Right lung (tissue), 5 donors: ENCODE measurements around the gene INPP5A. TPM values are rescaled to one million over a fixed set of nuclear protein-coding genes. Genes with fewer than 3 reads are reported as not detected.

ENCODE experiments used
- DNase-seq, 2 donors: peaks; one replicate each; pipeline ENCODE4 v3.0.0-alpha.2; 2013
- polyA plus RNA-seq, 5 donors: library from polyadenylated mRNA; unstranded; fragments of 120-200 nt; gene quantifications; one replicate each; pipeline versions ENCODE4 v1.2.1 to v1.2.3, GENCODE V29; 2013; ENCODE audit warnings: inconsistent platforms in 1 of 5, low replicate concordance in 1 of 5; ENCODE audit not compliant: insufficient read length in 5 of 5, insufficient read depth in 1 of 5

INPP5A gene
- polyA plus RNA-seq, 5 donors, result 27.7 to 41.7 (median 35.5) TPM

- DNase-seq, result no peak
These were observed 150.4 kb downstream of the INPP5A start for GRCh38 chr10:132687893-132688579.

DNA sequence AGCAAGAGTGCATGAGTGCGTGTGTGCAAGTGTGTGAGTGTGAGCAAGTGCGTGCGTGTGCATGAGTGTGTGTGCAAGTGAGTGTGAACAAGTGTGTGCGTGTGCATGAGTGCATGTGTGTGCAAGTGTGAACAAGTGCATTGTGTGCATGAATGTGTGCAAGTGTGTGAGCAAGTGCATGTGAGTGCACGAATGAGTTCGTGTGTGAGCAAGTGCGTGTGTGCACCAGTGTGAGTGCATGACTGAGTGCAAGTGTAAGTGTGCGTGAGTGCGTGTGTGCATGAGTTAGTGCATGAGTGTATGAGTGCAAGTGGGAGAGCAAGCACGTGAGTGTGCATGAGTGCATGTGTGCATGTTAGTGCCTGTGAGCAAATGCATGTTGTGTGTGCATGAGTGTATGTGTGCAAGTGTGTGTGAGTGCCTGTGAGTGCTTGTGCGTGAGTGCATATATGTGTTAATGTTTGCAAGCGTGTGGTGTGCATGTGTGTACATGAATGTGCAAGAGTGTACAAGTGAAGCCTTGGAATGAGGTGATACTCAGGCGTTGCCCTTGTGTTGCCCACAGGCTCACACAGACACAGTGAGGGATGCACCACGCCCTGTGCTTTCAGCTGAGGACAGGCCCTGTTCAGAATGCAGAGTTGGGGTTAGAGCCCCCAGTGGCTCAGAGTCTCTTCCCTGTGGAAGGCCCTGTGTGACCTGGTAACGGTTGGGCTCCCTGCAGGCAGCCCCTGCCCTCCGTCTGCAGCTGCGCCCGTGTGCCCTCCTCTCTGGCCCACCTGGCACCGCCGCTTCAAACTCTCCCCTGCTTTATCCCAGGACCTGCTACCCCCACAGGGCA, 151.2 kb downstream of the INPP5A start:
- no peak for DNase-seq

DNA sequence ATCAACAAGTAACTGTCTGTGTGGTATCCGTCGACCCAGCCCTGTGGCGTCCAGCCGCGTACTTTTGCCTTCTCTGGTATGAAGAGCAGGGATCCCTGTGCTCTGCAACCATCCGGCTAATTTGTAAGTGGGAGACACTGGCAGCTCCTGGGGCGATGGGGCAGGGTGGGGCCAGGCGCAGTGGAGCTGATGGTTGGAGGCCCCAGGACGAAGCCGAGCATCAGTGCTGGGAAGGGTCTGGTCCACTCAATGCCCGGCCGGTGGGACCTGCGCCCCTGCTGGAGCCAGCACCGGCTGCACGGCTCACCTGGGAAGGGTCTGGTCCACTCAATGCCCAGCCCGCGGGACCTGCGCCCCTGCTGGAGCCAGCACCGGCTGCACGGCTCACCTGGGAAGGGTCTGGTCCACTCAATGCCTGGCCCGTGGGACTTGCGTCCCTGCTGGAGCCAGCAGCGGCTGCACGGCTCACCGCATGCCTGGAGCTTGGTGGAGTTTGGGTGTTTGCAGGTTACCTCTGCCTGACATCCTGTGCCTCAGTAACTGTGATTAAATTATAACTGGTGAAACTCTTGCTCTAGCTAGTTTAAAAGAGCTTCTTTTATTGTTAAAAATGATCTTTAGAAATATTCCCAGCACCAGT, 152.3 kb downstream of the INPP5A start:
- no peak for DNase-seq

DNA sequence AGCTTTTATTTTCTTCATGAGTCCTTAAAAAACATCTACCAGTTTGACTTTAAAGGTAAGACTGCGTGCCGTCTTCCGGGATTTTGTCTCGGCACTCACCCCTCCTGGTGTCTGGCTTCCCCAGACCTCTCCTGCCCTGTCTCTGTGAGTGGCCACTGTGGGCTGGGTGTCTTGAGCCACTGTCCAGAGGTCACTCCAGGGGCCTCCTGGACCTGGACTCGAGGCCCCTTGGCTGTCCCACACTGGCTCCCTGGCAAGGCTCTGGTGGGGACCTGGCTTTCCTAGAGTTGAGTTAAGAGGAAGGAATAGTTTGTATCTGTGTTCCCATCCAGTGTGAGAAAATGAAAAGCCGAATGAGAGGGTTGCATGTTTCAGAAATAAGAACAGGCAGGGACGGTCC, 152.8 kb downstream of the INPP5A start:
- no peak for DNase-seq

DNA sequence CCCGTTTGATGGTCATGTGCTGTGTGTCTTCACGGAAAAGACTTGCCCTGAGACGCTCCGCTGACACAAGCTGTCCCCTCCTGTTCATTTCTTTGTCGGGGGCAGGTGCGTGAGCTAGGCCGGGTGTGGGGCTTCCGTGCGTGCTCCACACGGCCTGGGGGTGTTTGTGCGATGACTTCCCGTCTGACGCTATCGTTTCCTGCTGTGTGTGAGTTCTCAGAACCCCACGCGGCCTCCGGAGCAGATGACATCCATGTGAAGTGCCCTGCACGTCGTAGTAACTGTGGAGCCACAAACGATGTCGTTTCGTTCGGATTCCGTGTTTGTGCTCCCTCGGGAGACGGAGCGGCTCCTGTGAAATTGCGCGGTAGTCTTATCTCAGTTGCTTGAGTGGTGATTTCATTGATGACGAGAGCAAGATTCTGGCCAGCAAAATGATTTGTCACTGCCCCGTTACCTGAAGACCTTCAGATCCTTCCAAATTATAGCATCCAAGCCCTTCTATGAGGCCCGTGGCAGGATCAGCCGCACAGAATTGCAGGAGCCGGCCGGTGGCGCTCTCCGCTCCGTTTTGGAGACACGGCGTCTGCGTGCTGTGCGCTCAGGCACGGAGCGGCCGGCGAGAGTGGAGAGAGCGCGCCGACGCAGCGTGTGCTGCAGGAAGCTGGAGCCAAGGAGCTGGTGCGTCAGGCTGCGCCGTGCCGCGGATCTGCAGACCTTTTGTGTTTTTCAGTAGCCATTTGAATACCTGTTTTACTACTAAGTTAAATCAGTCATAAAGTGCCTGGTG, 153.4 kb downstream of the INPP5A start:
- no peak for DNase-seq

GRCh38 chr10:132691711-132692153, 154.1 kb downstream of the INPP5A start:
- no peak for DNase-seq

GRCh38 chr10:132692311-132692710, 154.7 kb downstream of the INPP5A start:
- no peak for DNase-seq

GRCh38 chr10:132693676-132694075, 156.1 kb downstream of the INPP5A start:
- no peak for DNase-seq

DNA sequence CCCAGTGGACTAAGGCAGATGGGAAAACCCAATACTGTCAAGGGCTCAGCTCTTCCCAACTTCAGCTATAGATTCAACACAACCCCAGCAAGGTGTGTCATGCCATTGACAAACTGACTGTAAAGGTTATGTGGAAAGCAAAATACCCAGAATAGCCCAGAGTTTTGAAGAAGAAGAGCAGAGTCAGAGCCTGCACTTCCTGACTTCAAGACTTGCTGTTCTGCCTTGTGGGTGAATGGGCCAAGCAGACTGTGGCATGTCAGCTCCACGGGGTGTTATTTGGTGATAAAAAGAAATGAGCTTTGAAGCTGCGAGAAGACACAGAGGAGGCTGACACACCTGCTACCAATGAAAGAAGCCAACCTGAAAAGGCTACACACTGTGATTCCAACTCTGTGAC, 158.6 kb downstream of the INPP5A start:
- DNase-seq, result no peak

- DNase-seq, result no peak
These were observed 159.4 kb downstream of the INPP5A start for GRCh38 chr10:132696728-132697577.

DNA sequence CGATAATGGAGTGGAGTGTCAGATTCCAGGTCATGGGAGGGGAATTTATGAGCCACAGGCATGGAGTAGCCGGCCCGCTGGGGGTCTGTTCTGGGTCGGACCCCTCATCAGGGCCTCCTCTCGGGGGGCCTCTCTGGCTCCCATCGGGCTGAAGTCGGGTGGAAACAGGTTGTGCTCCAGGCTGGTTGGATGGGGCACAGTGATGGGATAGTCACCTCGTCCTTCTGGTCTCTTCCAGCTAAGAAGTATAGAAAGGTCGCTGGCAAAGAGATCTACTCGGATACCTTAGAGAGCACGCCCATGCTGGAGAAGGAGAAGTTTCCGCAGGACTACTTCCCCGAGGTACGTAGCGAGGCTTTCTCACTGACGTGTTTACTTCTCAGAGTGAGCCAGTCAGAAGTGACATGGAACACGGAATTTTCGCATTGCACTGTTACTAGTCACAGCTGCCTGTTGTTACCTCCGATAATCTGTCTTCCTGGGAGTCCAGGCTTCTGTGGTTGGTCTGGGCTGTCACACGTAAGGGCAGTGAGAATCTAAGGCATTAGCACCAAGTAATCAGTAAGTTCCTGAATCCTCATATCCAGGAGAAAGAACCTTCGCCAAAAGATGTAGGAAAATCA, 160.1 kb downstream of the INPP5A start:
- DNase-seq, result no peak

DNA sequence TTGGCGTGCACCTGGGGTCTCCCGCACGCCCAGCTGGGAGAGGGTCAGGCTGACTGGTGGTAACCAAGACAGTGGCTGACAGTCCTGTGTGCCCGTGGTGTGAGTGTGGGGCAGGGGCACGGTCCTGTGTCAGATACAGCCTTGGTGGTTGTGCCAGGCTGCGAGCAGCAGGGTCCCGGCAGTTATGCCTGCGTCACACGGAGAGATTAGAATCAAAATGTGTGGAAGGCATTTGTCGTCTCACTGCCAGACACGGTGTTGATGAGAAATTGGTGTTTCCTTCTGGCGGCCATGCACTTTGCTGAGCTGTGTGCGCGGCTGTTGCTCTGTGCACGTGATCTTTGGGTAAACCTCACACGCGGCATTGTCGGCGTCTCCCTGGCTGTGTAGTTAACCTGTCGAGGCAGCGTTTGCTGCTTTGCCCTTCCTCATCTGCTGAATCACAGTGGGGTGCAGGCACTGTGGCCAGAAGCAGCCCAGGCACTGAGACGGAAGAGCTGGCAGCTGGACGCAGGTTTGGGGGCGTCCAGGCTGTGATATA, 160.7 kb downstream of the INPP5A start:
- no peak for DNase-seq

GRCh38 chr10:132698761-132699391, 161.3 kb downstream of the INPP5A start:
- no peak for DNase-seq

DNA sequence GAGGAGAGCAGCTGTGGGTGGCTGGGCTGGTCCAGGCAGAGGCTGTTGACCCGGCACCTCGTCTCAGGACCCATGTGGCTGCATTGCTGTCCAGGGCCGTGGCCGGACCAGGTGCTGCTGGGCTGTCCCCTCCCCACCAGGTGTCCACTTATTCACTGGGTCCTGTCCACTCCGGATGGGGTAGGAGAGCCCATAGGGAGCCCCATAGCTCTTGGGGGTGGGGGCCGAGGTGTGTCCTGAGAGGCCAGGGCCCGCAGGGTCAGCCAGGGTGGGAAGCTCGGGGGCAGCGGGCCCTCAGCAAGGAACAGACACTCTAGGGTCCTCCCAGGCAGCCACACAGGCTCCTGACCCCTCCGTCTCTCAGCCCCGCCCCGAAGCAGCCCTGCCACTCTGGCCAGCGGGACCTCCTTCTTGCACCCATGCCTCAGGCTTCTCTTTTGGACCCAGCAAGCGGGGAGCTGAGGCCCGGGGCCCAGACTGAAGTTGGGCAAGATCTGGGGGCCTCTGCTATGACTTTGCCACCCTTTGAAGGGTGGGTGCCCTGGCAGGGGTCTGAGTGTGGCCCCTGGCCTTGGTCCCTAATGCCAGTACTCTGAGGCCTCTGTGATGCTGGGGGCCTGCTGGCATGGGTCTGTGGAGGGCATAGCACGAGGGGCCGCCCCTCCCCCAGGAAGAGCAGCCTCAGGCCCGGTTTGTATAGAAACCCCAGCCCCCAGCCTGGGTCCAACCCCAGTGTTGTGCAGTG, 162.0 kb downstream of the INPP5A start:
- DNase-seq, result no peak

- DNase-seq, result peak; percentile 32 to 40
These were observed 162.8 kb downstream of the INPP5A start for GRCh38 chr10:132700156-132701098.

DNA sequence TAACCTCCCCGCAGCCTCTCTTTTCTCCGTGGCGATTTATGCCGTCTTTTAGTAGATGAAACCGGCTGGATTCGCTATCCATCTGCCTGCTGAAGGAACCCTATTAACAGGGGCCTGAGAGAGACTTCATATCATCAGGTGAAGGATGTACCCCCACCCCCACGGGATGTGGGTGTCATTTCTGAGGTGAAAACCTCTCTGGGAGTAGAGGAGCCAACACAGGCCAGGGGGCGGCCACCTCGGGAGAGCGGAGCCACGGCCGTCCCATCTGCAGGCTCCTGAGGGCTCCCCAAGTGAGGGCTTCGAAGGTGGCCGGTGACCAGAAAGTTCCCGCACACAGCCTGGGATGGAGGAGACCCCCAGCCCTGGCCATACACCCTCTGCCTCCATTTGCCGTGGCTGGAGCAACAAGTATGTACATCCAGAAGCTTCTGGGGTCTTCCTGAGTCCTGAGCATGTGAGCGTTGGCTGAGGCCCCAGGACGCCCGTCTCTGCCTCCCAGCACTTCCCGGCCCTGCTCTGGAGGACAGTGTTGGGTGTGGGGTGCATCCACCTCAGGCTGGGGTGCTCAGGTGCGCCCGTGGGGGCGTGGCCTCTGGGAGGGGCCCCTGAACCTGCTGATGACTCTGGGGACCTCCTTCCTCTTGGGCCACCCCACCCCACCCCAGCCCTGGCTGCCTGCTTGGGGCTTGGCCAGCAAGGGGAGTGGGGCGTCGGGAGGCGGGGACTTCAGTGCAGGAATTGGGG, 163.7 kb downstream of the INPP5A start:
- no peak for DNase-seq

DNA sequence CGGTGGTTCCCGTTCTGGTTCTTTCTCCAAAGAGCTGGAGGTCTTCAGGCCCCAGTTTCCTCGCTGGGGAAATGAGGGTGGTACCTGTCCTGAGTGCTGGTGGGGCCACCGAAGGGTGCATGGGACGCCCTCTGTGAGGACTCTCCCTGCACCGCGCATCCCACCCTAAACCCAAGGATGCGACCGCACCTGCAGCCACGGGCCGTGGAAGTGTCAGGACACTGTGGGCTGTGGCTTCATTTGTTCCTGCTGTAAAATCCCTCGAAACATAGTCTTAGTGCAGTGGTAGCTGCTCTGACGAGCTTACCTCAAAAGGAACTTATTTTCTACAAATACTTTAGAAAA, 164.2 kb downstream of the INPP5A start:
- no peak for DNase-seq
